OCI-LY3 (cell line): Measurements from ENCODE around the gene ERCC6L.

ENCODE experiments used
- CTCF ChIP-seq: fragments of 200-600, 300-600 bp; sonication (generic); IDR thresholded peaks from 2 replicates; pipeline ENCODE4 v1.5.1; 2014; ENCODE audit warnings: antibody characterized with exemption, low read length, low read depth
- EZH2phosphoT487 ChIP-seq: fragments of 200-600 bp; shearing (Covaris generic); IDR thresholded peaks from 2 replicates; pipeline ENCODE4 v1.6.1; 2018; ENCODE audit warnings: antibody characterized with exemption, mixed run types, low read depth

GRCh38 chrX:72245461-72246089 lies 6.7 kb upstream of the ERCC6L start:
- TF ChIP-seq CTCF (peak; percentile 81), EZH2phosphoT487 (no peak)
